CD4-positive, alpha-beta T cell treated with Interleukin-2 at 100 ng/mL for 4 hours (primary cell): Measurements from ENCODE around the gene TERT.

Source experiments
- DNase-seq: peaks from one replicate; pipeline ENCODE4 v3.0.0-alpha.2; 2020; ENCODE audit warnings: low spot score

The TERT gene

GRCh38 chr5:1219098-1219767 is 75.6 kb downstream of the TERT start:
- no peak for DNase-seq

- DNase-seq = no peak
These were observed 76.4 kb downstream of the TERT start for GRCh38 chr5:1218351-1219080.

- DNase-seq = no peak
These were observed 77.2 kb downstream of the TERT start for GRCh38 chr5:1217596-1218206.

GRCh38 chr5:1216918-1217295 is 78.0 kb downstream of the TERT start:
- DNase-seq = no peak

DNA sequence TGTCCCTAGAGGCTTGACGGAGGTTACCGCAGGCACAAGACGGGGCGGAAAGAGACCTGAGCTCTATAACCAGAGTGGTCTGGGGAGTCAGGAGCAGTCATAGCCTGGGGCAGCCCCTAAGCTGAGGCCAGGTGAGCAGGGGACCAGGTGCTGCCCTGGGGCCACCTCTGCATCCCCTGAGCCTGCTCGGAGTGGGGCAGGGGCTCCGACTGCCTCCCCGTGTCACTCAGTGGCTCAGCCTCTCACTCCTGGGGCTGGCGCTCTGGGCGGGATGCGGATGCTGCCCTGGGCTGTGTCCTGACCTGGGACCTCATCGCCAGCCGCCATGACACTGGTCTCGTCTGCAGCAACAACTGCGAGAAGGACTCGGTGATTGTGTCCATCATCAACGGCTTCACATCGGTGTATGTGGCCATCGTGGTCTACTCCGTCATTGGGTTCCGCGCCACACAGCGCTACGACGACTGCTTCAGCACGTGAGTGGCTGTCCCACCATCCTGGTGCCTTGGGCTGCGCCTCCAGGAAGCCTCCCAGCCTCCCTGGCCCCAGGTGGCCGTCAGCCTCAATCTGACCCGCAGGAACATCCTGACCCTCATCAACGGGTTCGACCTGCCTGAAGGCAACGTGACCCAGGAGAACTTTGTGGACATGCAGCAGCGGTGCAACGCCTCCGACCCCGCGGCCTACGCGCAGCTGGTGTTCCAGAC is 78.5 kb downstream of the TERT start:
- DNase-seq = no peak

GRCh38 chr5:1215320-1216096 is 79.4 kb downstream of the TERT start:
- no peak for DNase-seq

DNA sequence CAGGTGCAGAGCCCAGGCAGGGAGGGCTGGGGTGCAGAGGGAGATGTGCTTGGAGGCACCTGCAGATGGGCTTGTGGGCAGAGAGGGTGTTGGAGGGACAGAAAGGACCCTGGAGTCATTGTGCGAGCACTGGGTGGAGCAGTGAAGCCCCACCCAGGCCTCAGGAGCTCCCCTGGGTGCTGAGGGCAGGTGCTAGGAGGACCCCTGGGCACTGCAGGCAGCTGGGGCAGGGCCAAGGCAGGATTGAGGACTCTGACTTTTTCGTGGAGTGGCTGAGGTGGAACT is 80.0 kb downstream of the TERT start:
- no peak for DNase-seq

- no peak for DNase-seq
These were observed 80.5 kb downstream of the TERT start for GRCh38 chr5:1214163-1214935.

DNA sequence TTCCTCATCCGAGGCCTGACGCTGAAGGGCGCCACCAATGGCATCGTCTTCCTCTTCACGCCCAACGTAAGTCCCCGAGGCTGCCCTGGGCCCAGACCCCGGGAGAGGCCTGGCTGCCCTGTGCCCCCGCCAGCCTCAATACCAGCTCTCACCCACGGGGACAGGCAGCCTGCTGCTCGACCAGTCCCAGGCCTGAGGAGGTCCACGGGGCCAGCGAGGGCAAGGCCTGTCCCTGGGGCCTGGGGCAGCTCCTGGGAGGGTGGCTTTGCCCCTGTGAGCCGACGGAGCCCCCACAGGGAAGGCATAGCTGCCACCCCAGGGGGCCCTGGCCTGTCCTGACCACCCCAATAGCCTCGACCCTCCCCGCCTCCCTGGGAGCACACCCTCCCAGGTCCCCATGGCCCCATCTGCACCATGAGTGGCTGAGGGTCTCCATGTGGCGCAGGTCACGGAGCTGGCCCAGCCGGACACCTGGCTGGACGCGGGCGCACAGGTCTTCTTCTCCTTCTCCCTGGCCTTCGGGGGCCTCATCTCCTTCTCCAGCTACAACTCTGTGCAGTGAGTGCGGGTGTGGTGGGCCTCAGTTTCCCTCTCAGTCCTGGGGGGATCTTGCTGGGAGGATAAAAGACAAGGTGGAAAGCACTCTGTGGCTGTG is 81.2 kb downstream of the TERT start:
- DNase-seq = no peak

DNA sequence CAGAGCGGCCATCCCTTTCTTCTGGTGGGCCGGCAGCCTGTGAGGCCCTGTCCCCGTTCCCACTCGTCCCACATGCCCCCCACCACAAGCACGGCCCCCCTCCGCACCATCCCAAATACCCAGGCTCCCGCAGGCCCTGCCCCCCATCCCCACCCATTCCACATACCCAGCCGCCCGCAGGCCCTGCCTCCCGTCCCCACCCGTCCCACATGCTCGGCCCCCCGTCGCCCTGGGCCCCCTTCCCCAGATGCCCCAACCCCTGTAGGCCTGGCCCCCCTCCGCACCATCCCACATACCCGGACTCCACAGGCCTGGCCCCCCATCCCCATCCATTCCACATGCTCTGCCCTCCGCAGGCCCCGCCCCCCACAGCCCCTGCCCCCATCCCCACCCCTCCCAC is 82.0 kb downstream of the TERT start:
- DNase-seq = no peak

- DNase-seq = no peak
These were observed 82.6 kb downstream of the TERT start for GRCh38 chr5:1212271-1212670.

DNA sequence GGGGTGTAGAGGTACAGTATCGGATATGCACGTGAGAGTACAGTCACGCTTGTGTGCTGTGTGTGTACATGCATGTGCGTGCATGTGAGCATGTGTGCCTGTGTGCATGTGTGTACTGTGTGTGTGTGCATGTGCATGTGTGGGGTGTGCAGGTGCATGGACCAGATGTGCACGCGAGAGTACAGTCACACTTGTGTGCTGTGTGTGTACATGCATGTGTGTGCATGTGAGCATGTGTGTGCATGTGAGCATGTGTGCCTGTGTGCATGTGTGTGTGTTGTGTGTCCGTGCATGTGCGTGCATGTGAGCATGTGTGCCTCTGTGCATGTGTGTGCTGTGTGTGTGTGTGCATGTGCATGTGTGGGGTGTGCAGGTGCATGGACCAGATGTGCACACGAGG is 83.2 kb downstream of the TERT start:
- DNase-seq = no peak

DNA sequence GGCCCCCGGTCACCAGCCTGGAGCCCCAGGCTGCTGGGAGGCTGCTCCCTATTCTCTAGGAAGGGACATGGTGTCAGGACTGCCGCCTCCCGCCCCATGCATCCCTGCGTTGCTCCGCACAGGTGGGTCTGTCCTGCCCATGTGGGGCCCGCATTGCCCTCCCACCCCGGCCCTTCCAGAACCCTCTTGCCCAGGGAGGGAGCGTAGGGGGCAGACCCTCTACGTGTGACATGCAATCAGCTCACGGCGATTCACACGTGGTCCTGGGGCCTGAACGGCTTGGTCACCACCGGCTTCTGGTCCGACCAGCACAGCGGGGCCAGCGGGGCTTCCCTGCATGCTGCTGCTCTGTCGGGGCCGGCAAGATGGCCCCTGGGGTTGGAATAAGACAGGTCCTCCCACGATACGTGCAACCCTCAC is 84.0 kb downstream of the TERT start:
- DNase-seq = no peak

DNA sequence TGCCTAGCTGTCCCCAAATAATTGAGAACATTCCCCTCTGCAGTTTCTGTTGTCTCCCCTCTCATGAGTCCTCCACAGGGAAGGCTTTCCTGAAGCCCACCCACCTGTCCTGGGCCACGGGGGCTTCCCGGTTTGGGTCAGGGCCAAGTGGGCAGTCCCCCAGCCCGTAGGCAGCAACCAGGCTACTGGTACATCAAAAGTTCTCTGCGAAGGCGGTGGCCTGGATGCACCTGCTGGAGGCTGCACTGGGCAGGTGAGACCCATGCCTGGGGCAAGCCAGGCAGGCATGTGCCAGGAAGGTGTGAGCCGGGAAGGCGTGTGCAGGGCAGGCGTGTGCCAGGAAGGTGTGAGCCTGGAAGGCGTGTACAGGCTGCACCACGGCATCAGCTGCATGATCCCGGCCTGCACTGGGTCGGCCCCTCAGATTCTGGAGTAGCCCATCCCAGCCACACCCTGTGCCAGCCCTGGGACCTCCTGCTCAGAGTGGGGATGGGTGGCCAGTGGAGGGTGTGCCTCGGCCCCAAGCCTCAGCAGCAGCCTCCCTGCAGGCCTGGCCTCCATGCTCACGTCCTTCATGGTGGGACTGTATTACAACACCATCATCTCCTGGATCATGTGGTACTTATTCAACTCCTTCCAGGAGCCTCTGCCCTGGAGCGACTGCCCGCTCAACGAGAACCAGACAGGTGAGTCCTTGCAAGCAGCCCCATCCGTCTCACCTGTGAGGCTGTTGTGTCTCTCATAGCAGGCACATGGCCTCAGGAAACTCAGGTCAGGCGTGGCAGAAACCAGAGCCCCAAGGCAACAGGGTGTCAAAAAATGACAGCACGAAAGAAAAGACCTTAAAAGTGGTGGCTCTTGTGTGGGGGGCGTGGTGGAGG is 84.7 kb downstream of the TERT start:
- DNase-seq = no peak

GRCh38 chr5:1209489-1209852 is 85.4 kb downstream of the TERT start:
- no peak for DNase-seq

GRCh38 chr5:1208743-1209488 is 86.0 kb downstream of the TERT start:
- DNase-seq = no peak

- DNase-seq = no peak
These were observed 86.6 kb downstream of the TERT start for GRCh38 chr5:1208221-1208742.

DNA sequence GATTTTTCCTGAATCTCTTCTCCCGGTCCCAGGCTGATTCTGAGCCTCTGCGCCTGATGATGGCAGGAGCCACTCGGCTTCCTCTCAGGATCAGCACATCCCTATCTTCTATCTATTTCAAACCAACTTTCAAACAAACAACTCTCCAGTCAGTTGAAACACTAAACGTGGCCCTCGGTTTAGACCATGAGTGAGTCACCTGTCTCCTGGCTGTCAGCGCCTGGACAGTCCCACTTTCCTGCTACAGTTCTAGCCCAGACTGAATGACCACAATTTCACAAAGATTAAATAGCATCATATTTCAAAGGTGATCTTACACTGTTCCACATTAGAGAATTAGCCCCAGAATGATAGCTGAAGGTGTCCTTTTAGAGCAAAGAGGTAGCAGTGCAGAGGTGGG is 87.3 kb downstream of the TERT start:
- DNase-seq = no peak
